CD4-positive, alpha-beta T cell treated with Interferon alpha-2 for 1 hour (primary cell): ENCODE results near the gene SPATA12.
A peak's percentile ranks its signal among the peaks of the same experiment; 100 is the strongest.

Experiments used
- DNase-seq, 2 donors: peaks; one replicate each; pipeline ENCODE4 v3.0.0-alpha.2; 2020 to 2022

Gene SPATA12

GRCh38 chr3:57060089-57060821 is at the start of gene SPATA12:
Gene SPATA12 (plus strand): TSS chr3:57060664. CDS start chr3:57073695, 13,031 bp downstream.
- DNase-seq: peak in 1 of 2 donors; percentile 56

- DNase-seq: no peak
Observed at GRCh38 chr3:57011022-57011421, 49.4 kb upstream of the SPATA12 start.

GRCh38 chr3:57012847-57013246 is 47.6 kb upstream of the SPATA12 start:
- no peak for DNase-seq

- DNase-seq: no peak
Observed at GRCh38 chr3:57015350-57015729, 45.1 kb upstream of the SPATA12 start.

- DNase-seq: no peak
Observed at GRCh38 chr3:57015912-57016311, 44.6 kb upstream of the SPATA12 start.

GRCh38 chr3:57017459-57017845 is 43.0 kb upstream of the SPATA12 start:
- DNase-seq: peak in 1 of 2 donors; percentile 5

- no peak for DNase-seq
Observed at GRCh38 chr3:57018246-57018645, 42.2 kb upstream of the SPATA12 start.

- DNase-seq: no peak
Observed at GRCh38 chr3:57019057-57019456, 41.4 kb upstream of the SPATA12 start.

GRCh38 chr3:57025237-57025636 is 35.2 kb upstream of the SPATA12 start:
- DNase-seq: no peak

GRCh38 chr3:57026944-57027343 is 33.5 kb upstream of the SPATA12 start:
- no peak for DNase-seq

- no peak for DNase-seq
Observed at GRCh38 chr3:57029383-57029782, 31.1 kb upstream of the SPATA12 start.

- no peak for DNase-seq
Observed at GRCh38 chr3:57029924-57030323, 30.5 kb upstream of the SPATA12 start.

- no peak for DNase-seq
Observed at GRCh38 chr3:57030721-57031120, 29.7 kb upstream of the SPATA12 start.

GRCh38 chr3:57031631-57032541 is 28.6 kb upstream of the SPATA12 start:
- no peak for DNase-seq

GRCh38 chr3:57036952-57037351 is 23.5 kb upstream of the SPATA12 start:
- DNase-seq: no peak

GRCh38 chr3:57038466-57039164 is 21.8 kb upstream of the SPATA12 start:
- no peak for DNase-seq

GRCh38 chr3:57041674-57042073 is 18.8 kb upstream of the SPATA12 start:
- no peak for DNase-seq

GRCh38 chr3:57043518-57043917 is 16.9 kb upstream of the SPATA12 start:
- no peak for DNase-seq

- no peak for DNase-seq
Observed at GRCh38 chr3:57046101-57046765, 14.2 kb upstream of the SPATA12 start.

- no peak for DNase-seq
Observed at GRCh38 chr3:57048052-57048671, 12.3 kb upstream of the SPATA12 start.

GRCh38 chr3:57048728-57049127 is 11.7 kb upstream of the SPATA12 start:
- no peak for DNase-seq

- no peak for DNase-seq
Observed at GRCh38 chr3:57052662-57053061, 7.8 kb upstream of the SPATA12 start.
